Spinal cord (tissue), 10 donors: Measurements from ENCODE around the gene CCDC6. TPM values are rescaled to one million over a fixed set of nuclear protein-coding genes. Genes with fewer than 3 reads are reported as not detected.
A peak's percentile ranks its signal among the peaks of the same experiment; 100 is the strongest.

Experiments
- DNase-seq, 6 donors: peaks; one replicate each; pipeline versions ENCODE4 v3.0.0 to v3.0.0-alpha.2; 2013 to 2015; ENCODE audit warnings: low spot score in 6 of 6, low read depth in 4 of 6
- H3K27ac ChIP-seq: one replicate; pipeline ENCODE4 v1.5.1; 2013; ENCODE audit warnings: low read depth, low read length, control low read depth
- H3K27me3 ChIP-seq: one replicate; pipeline ENCODE4 v1.6.1; 2013; ENCODE audit warnings: low read length; ENCODE audit not compliant: control insufficient read depth, insufficient read depth
- H3K36me3 ChIP-seq: one replicate; pipeline ENCODE4 v1.6.1; 2013; ENCODE audit warnings: low read length; ENCODE audit not compliant: control insufficient read depth, insufficient read depth
- H3K4me1 ChIP-seq: one replicate; pipeline ENCODE4 v1.6.1; 2013; ENCODE audit warnings: low read length; ENCODE audit not compliant: control insufficient read depth, insufficient read depth
- H3K4me3 ChIP-seq: one replicate; pipeline ENCODE4 v1.5.1; 2013; ENCODE audit warnings: low read depth, low read length, control low read depth
- H3K9me3 ChIP-seq: one replicate; pipeline ENCODE4 v1.6.1; 2013; ENCODE audit warnings: low read length; ENCODE audit not compliant: control insufficient read depth, insufficient read depth
- WGBS: methylation state at CpG from one replicate; pipeline ENCODE4 v1.1.5; 2013; ENCODE audit warnings: missing lambda C conversion rate; ENCODE audit not compliant: insufficient coverage; 5-methylcytosine and 5-hydroxymethylcytosine counted together
- polyA plus RNA-seq, 2 donors: library from polyadenylated mRNA; unstranded; fragments of 120-200 nt; gene quantifications; one replicate each; pipeline ENCODE4 v1.2.1, GENCODE V29; 2013; ENCODE audit not compliant: insufficient read length in 2 of 2
- total RNA-seq, 2 donors: library from RNA; depleted of rRNA in 1 of 2; stranded (reverse); fragments of 120-200 nt in 1 of 2; fragments of >200 nt in 1 of 2; gene quantifications; one replicate each; pipeline versions ENCODE4 v1.2.3 to v1.2.4, GENCODE V29; 2013 to 2014
- donor health status: healthy.

Gene CCDC6
- total and polyA plus RNA-seq, 4 donors, result 31.6 to 68.9 (median 39.7) TPM

DNA sequence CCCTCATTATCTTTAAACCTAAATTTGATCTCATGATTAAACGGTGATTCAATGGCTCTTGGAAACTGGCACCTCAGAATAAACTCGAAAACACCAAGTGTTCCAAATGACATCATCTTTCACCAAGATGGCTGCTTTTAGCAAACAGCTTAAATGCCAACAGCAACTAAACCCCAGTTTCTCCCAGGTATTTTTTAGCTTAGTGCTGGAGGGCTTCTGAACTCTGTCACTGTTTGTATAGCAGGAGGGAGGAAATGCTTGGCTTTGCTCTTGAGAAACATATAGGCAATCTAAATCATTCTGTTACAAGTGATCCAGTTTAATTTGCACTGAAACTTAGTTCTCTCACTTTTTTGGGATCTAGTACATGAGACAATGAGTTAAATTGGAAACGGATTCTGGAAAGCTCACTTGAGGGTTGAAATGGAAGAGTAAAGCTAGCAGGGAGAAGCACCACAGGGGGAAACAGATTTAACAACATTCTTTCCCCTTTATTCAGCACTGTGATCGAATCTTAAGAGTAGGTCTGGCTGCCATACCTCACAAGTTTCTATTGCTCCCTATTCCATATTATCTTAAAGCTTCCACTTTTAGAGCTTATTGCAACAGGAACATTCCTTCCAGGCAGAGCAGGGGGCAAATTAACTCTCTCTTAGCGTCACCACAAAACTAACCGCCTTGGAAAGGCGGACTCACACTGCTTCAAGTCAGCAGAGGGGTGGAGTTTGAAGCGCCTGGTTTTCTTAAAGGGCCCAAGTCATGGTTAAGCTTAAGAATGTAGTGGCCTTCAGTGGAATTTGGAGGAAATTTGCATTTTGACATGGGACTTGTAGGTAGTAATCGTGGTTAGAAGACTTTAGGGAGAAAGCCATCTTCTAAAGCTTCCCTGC is 1.8 kb upstream of the CCDC6 start:
- no peaks in the 10 kb centered on the region for H3K27me3 ChIP-seq
- no peaks in the 10 kb centered on the region for H3K36me3 ChIP-seq
- DNase-seq, result peak in 4 of 6 donors; percentile 71 to 93 (median 79)
- H3K4me1 ChIP-seq, result peaks cover 6% of the 10 kb centered on the region
- H3K9me3 ChIP-seq, result no peaks in the 10 kb centered on the region
- peak overlapping the region; percentile 51 for H3K4me3 ChIP-seq
- WGBS, result 0% methylated on average over 2 of the region's 9 CpGs
- H3K27ac ChIP-seq, result peak overlapping the region; percentile 89

DNA sequence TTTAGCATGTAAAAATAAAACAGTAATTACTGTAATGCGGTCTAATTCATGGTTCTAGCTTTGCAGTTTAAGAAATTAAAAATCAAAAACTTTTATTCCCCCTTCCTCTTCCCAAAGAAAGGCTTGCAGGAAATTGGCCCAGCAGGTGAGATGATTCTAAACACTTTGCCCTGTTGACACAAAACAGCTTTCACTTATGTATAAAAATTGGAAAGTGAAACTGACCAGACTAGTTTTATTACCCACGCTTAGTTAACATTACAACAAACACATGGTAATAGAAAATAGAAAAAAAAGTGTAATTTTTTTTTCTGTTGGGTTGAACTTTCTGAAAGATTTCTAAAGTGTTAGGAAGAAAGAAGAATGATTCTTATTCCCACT is 1.2 kb upstream of the CCDC6 start:
- peak overlapping the region; percentile 51 for H3K4me3 ChIP-seq
- H3K27ac ChIP-seq, result peak overlapping the region; percentile 89
- DNase-seq, result no peak
- WGBS, result no CpG with 5 or more reads among the region's 2 CpGs
- peaks cover 6% of the 10 kb centered on the region for H3K4me1 ChIP-seq
- no peaks in the 10 kb centered on the region for H3K9me3 ChIP-seq
- H3K36me3 ChIP-seq, result no peaks in the 10 kb centered on the region
- H3K27me3 ChIP-seq, result no peaks in the 10 kb centered on the region

- Histone ChIP-seq H3K4me3 (peak overlapping the region; percentile 90), H3K27me3 (no peaks in the 10 kb centered on the region), H3K4me1 (peaks cover 6% of the 10 kb centered on the region), H3K27ac (peak overlapping the region; percentile 81), H3K36me3 (no peaks in the 10 kb centered on the region), H3K9me3 (no peaks in the 10 kb centered on the region)
- under 1% methylated on average over 56 of the region's 56 CpGs for WGBS
- DNase-seq, result peak in 1 of 6 donors; percentile 24
These were observed 482 bp downstream of the CCDC6 start for GRCh38 chr10:59905731-59906416.

DNA sequence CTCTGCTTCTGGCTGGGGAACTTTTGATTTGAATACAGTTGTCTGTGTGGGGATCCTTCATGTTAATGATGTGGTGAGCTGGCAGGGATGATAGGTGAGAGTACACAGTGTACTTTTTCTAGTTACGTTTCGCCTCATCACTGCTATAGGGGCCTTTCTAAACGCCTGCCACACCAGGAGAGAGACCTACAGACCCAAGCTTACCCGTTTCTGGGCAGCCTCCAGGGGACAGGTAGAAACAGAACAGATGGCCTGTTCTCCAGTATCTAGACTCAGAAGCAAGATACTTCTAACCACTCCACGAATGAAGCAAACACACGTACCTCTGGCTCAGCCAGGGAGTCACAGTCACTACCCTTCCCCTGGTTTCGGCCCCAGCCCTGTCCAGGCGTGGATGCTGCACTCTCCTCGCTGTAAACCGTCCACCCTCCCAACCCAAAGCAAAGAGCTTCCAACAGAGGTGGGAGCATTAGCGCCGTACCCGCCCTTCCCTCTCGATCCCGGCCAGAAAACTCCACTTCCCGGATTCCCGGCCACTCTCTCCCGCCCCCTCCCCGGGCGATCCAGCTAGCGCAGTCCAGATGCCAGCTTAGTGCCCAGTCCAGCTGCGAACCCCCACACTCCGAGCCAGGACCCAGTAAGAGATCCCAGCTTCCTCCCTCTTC is 1.2 kb downstream of the CCDC6 start:
- peak in 2 of 6 donors; percentile 54 to 65 for DNase-seq
- 1% methylated on average over 23 of the region's 23 CpGs for WGBS
- Histone ChIP-seq H3K4me3 (peak overlapping the region; percentile 90), H3K27me3 (no peaks in the 10 kb centered on the region), H3K36me3 (peaks cover 6% of the 10 kb centered on the region), H3K4me1 (peaks cover 6% of the 10 kb centered on the region), H3K27ac (peak overlapping the region; percentile 81), H3K9me3 (no peaks in the 10 kb centered on the region)

- H3K4me3 ChIP-seq, result peak overlapping the region; percentile 90
- 34% methylated on average over 6 of the region's 7 CpGs for WGBS
- no peaks in the 10 kb centered on the region for H3K27me3 ChIP-seq
- H3K36me3 ChIP-seq, result peaks cover 8% of the 10 kb centered on the region
- H3K4me1 ChIP-seq, result peaks cover 6% of the 10 kb centered on the region
- DNase-seq, result no peak
- no peaks in the 10 kb centered on the region for H3K9me3 ChIP-seq
- peak overlapping the region; percentile 81 for H3K27ac ChIP-seq
These were observed 1.8 kb downstream of the CCDC6 start for GRCh38 chr10:59904426-59905065.

GRCh38 chr10:59903871-59904270 is 2.5 kb downstream of the CCDC6 start:
- 25% methylated on average over 2 of the region's 6 CpGs for WGBS
- H3K27ac ChIP-seq, result no peak overlapping the region
- H3K36me3 ChIP-seq, result peaks cover 8% of the 10 kb centered on the region
- DNase-seq, result no peak
- peaks cover 6% of the 10 kb centered on the region for H3K4me1 ChIP-seq
- H3K9me3 ChIP-seq, result no peaks in the 10 kb centered on the region
- peak overlapping the region; percentile 90 for H3K4me3 ChIP-seq
- H3K27me3 ChIP-seq, result no peaks in the 10 kb centered on the region

DNA sequence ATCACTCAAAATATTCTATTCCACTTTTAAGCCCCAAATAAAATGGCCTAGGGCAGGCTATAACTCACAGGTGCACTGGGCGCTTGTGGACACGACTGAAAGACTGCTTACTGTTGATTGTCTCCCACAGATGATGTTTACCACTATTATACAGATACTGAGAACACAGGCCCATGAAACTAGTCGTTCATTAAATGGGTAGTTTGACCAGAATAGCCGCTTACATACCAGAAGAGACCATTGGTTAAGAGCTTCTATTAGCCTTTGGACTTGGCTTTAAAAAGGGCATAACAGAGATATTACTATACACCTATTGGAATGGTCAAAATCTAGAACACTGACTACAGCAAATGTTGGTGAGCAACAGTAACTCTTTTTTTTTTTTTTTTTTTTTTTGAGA is 4.3 kb downstream of the CCDC6 start:
- DNase-seq, result no peak

DNA sequence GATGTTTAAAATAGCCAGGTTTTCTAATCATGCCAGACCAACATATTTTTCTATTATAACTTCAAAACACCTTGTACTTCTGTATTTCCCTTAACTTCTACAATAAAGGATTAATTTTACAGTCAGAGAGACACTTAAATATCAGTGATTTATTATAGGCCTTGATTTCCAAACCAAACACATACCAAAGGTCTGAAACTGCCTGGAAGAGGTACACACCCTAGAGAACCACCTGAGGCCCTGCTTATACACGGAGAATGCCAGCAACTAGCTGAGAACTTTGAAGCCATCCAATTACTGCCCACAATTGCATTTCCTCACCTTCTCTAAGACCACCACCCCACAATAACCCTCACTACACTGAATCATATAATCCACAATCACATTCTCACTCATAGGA is 4.9 kb downstream of the CCDC6 start:
- Histone ChIP-seq H3K27ac (no peak overlapping the region), H3K4me1 (peaks cover 6% of the 10 kb centered on the region)

More for the DNA sequence above, 4.3 kb downstream of the CCDC6 start:
- no peak overlapping the region for H3K4me3 ChIP-seq
- H3K27me3 ChIP-seq, result no peaks in the 10 kb centered on the region
- H3K36me3 ChIP-seq, result peaks cover 8% of the 10 kb centered on the region
- no peaks in the 10 kb centered on the region for H3K9me3 ChIP-seq
- 72% methylated on average over 2 of the region's 4 CpGs for WGBS
- H3K4me1 ChIP-seq, result peaks cover 6% of the 10 kb centered on the region
- H3K27ac ChIP-seq, result no peak overlapping the region

DNA sequence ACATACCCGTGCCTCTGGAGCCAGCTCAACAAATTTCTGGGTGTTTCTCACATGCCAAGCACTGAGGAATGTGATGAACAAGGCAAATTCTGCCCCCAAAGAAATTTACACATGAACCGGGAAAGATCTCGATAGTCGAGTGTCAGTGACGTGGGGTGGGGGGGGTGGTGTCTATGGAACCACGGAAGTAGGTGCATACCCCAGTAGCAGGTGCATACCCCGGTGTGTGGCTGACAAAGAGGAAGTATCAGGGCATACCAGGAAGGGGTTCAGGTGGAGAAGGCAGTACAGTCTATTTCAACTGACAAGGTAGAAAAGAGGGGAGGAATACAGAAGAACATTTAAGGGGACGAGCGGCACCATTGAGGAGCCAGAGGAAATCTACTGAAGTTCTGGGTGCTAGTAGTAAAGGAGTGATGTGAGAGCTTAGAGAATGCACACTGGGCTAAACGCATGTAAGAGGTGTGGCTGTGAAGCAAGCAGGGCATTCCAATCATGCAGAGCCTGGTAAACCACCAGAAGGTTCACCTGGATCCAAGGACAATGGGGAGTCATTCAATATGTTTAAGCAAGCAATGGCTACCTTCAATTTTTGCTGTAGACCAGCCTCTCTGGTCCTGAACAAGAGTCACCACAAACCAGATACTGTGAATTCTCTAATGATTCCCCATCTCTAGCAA is 6.2 kb downstream of the CCDC6 start:
- WGBS, result 86% methylated on average over 9 of the region's 10 CpGs
- peaks cover 5% of the 10 kb centered on the region for H3K4me1 ChIP-seq

More for the DNA sequence above, 4.9 kb downstream of the CCDC6 start:
- H3K4me3 ChIP-seq, result no peak overlapping the region
- no peaks in the 10 kb centered on the region for H3K27me3 ChIP-seq
- no peak for DNase-seq
- 94% methylated on average over 1 of the region's 1 CpG for WGBS
- H3K9me3 ChIP-seq, result no peaks in the 10 kb centered on the region
- peaks cover 8% of the 10 kb centered on the region for H3K36me3 ChIP-seq

More for the DNA sequence above, 6.2 kb downstream of the CCDC6 start:
- Histone ChIP-seq H3K27ac (no peak overlapping the region), H3K27me3 (no peaks in the 10 kb centered on the region), H3K4me3 (no peak overlapping the region), H3K9me3 (no peaks in the 10 kb centered on the region), H3K36me3 (peaks cover 8% of the 10 kb centered on the region)
- DNase-seq, result no peak
